Mesenchymal stem cell (in vitro differentiated cells and primary cell): ENCODE measurements around the gene GCLM.
"Not testable (repeated sequence)": the region's sequence is repeated elsewhere in the genome, so short reads cannot be mapped to it uniquely, and the experiment has no call there.

ENCODE experiments used
- DNase-seq: peaks from one replicate; pipeline ENCODE4 v3.0.0-alpha.2; 2013
- H2AFZ ChIP-seq: one replicate; pipeline ENCODE4 v1.6.1; 2013; ENCODE audit warnings: low read depth, mild to moderate bottlenecking, control low read depth, inconsistent platforms, low read length, moderate library complexity
- H2AK5ac ChIP-seq: 2 replicates; pipeline ENCODE4 v1.6.1; 2013; ENCODE audit warnings: low read length, moderate library complexity, mild to moderate bottlenecking, inconsistent platforms; ENCODE audit not compliant: severe bottlenecking
- H2BK120ac ChIP-seq: one replicate; pipeline ENCODE4 v1.6.1; 2013; ENCODE audit warnings: low read depth, mild to moderate bottlenecking, inconsistent platforms, low read length, moderate library complexity
- H2BK12ac ChIP-seq, 2 experiments: one replicate each; pipeline ENCODE4 v1.6.1; 2013; ENCODE audit warnings: inconsistent platforms in 2 of 2, low read length in 2 of 2, mild to moderate bottlenecking in 2 of 2, moderate library complexity in 2 of 2, control low read depth in 1 of 2
- H2BK15ac ChIP-seq: one replicate; pipeline ENCODE4 v1.6.1; 2013; ENCODE audit warnings: mild to moderate bottlenecking, low read depth, inconsistent platforms; ENCODE audit not compliant: poor library complexity, severe bottlenecking
- H2BK5ac ChIP-seq: 2 replicates; pipeline ENCODE4 v1.6.1; 2013; ENCODE audit warnings: low read depth, mild to moderate bottlenecking, low read length, control low read depth, inconsistent platforms; ENCODE audit not compliant: poor library complexity, severe bottlenecking
- H3K14ac ChIP-seq, 2 experiments: one replicate each; pipeline ENCODE4 v1.6.1; 2013; ENCODE audit warnings: inconsistent platforms in 2 of 2, low read length in 2 of 2, control low read depth in 1 of 2, mild to moderate bottlenecking in 1 of 2, moderate library complexity in 1 of 2
- H3K18ac ChIP-seq, 2 experiments: one replicate each; pipeline ENCODE4 v1.6.1; 2013; ENCODE audit warnings: inconsistent platforms in 2 of 2, low read length in 2 of 2, control low read depth in 1 of 2, low read depth in 1 of 2, mild to moderate bottlenecking in 1 of 2
- H3K23ac ChIP-seq, 2 experiments: one replicate each; pipeline ENCODE4 v1.6.1; 2013; ENCODE audit warnings: inconsistent platforms in 2 of 2, low read length in 2 of 2, mild to moderate bottlenecking in 2 of 2, moderate library complexity in 2 of 2, control low read depth in 1 of 2
- H3K27ac ChIP-seq: 2 replicates; pipeline ENCODE4 v1.5.1; 2013; ENCODE audit warnings: mild to moderate bottlenecking, moderate library complexity, low read length, control low read depth, inconsistent platforms; ENCODE audit not compliant: poor library complexity, severe bottlenecking
- H3K27me3 ChIP-seq, 2 experiments: 2 replicates each; pipeline versions ENCODE4 v1.6.1 to v1.7.0; 2013; ENCODE audit warnings: low read length in 2 of 2, mild to moderate bottlenecking in 2 of 2, moderate library complexity in 2 of 2, control low read depth in 1 of 2, inconsistent platforms in 1 of 2; ENCODE audit not compliant: control insufficient read depth in 1 of 2, insufficient read depth in 1 of 2
- H3K36me3 ChIP-seq, 2 experiments: 2 replicates each; pipeline versions ENCODE4 v1.6.1 to v1.7.0; 2013; ENCODE audit warnings: low read length in 2 of 2, control low read depth in 1 of 2, inconsistent platforms in 1 of 2, low read depth in 1 of 2, mild to moderate bottlenecking in 1 of 2; ENCODE audit not compliant: insufficient read depth in 2 of 2, control insufficient read depth in 1 of 2
- H3K4ac ChIP-seq, 2 experiments: one replicate each; pipeline ENCODE4 v1.6.1; 2013; ENCODE audit warnings: inconsistent platforms in 2 of 2, low read length in 2 of 2, mild to moderate bottlenecking in 2 of 2, moderate library complexity in 2 of 2, control low read depth in 1 of 2, low read depth in 1 of 2
- H3K4me1 ChIP-seq: 2 replicates; pipeline ENCODE4 v1.6.1; 2013; ENCODE audit warnings: low read depth, low read length, control low read depth; ENCODE audit not compliant: control insufficient read depth, insufficient read depth
- H3K4me2 ChIP-seq: 2 replicates; pipeline ENCODE4 v1.6.1; 2013; ENCODE audit warnings: low read length, mild to moderate bottlenecking, inconsistent platforms; ENCODE audit not compliant: poor library complexity, severe bottlenecking
- H3K4me3 ChIP-seq, 2 experiments: 2 replicates each; pipeline versions ENCODE4 v1.5.1 to v1.7.0; 2013; ENCODE audit warnings: low read length in 2 of 2, mild to moderate bottlenecking in 2 of 2, control low read depth in 1 of 2, low read depth in 1 of 2; ENCODE audit not compliant: insufficient read depth in 1 of 2
- H3K79me1 ChIP-seq: replicated peaks from 2 replicates; pipeline ENCODE4 v1.6.1; 2013; ENCODE audit warnings: mild to moderate bottlenecking, control low read depth, low read length, inconsistent platforms; ENCODE audit not compliant: poor library complexity, severe bottlenecking
- H3K9ac ChIP-seq: 2 replicates; pipeline ENCODE4 v1.7.0; 2013; ENCODE audit warnings: mild to moderate bottlenecking, low read length, moderate library complexity
- H3K9me3 ChIP-seq: 2 replicates; pipeline ENCODE4 v1.7.0; 2013; ENCODE audit warnings: mild to moderate bottlenecking, low read length; ENCODE audit not compliant: control insufficient read depth
- H4K8ac ChIP-seq: one replicate; pipeline ENCODE4 v1.6.1; 2013; ENCODE audit warnings: inconsistent platforms, mild to moderate bottlenecking, low read length, moderate library complexity
- H4K91ac ChIP-seq: one replicate; pipeline ENCODE4 v1.6.1; 2013; ENCODE audit warnings: mild to moderate bottlenecking, low read length, inconsistent platforms
- WGBS: methylation state at CpG from one replicate; pipeline ENCODE4 v1.1.7; 2013; ENCODE audit warnings: mixed read lengths; 5-methylcytosine and 5-hydroxymethylcytosine counted together

GCLM gene

DNA sequence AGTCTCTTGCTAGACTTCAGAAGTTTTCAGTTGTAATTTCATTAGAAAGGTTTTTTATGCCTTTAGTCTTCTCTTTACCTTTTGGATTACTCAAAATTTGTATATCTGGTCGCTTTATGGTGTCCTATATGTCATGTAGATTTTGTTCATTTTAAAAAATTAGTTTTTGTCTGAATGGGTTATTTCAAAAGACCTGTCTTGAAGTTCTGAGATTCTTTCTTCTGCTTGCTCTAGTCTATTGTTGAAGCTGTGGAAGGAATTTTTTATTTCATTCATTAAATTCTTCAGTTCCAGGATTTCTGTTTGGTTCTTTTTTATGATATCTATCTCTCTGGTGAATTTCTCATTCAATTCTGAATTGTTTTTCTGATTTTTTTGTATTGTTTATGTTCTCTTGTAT is 46.5 kb upstream of the GCLM start:
- Histone ChIP-seq H3K9ac (no peak overlapping the region), H2AK5ac (no peak overlapping the region), H3K4me2 (no peak overlapping the region), H3K23ac (no peak overlapping the region), H3K9me3 (peaks cover 43% of the 10 kb centered on the region), H4K91ac (no peak overlapping the region), H3K4ac (no peak overlapping the region), H3K27me3 (no peaks in the 10 kb centered on the region), H4K8ac (no peak overlapping the region), H3K36me3 (no peaks in the 10 kb centered on the region), H3K18ac (no peak overlapping the region), H2AFZ (no peak overlapping the region), H2BK15ac (no peak overlapping the region), H3K14ac (no peak overlapping the region), H3K4me1 (no peaks in the 10 kb centered on the region), H3K27ac (no peak overlapping the region), H3K79me1 (no peaks in the 10 kb centered on the region), H2BK120ac (no peak overlapping the region), H2BK5ac (no peak overlapping the region), H3K4me3 (no peak overlapping the region), H2BK12ac (no peak overlapping the region)
- no peak for DNase-seq
- WGBS = 73% methylated on average over 1 of the region's 1 CpG

DNA sequence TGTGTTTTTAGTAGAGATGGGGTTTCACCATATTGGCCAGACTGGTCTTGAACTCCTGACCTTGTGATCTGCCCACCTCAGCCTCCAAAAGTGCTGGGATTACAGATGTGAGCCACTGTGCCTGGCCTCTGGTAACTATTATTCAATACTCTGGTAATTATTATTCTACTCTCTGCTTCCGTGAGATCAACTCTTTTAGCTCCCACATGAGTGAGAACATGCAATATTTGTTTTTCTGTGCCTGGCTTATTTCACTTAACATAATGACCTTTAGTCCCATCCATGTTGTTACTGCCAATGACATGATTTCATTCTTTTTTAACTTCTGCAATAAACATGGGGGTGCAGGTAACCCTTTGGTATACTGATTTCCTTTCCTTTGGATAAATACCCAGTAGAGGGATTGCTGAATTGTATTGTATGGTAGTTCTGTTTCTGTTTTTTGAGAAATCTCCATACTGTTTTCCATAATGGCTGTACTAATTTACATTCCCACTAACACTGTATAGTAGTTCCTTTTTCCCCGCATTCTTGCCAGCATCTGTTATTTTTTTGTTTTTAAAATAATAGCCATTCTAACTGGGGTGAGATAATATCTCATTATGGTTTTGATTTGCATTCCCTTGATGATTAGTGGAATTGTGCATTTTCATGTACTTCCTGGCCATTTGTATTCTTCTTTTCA is 37.9 kb upstream of the GCLM start:
- H2BK5ac ChIP-seq, H2AK5ac ChIP-seq, H3K18ac ChIP-seq, H3K27ac ChIP-seq, H3K79me1 ChIP-seq, H3K9me3 ChIP-seq, DNase-seq, H3K4me1 ChIP-seq, H2BK120ac ChIP-seq, H3K36me3 ChIP-seq, H3K4me3 ChIP-seq, H3K4me2 ChIP-seq, H3K14ac ChIP-seq, H2BK15ac ChIP-seq, H4K8ac ChIP-seq, H4K91ac ChIP-seq, H3K4ac ChIP-seq, H2BK12ac ChIP-seq, H2AFZ ChIP-seq, H3K27me3 ChIP-seq, H3K9ac ChIP-seq, H3K23ac ChIP-seq: not testable (repeated sequence)
- 94% methylated on average over 1 of the region's 2 CpGs for WGBS

DNA sequence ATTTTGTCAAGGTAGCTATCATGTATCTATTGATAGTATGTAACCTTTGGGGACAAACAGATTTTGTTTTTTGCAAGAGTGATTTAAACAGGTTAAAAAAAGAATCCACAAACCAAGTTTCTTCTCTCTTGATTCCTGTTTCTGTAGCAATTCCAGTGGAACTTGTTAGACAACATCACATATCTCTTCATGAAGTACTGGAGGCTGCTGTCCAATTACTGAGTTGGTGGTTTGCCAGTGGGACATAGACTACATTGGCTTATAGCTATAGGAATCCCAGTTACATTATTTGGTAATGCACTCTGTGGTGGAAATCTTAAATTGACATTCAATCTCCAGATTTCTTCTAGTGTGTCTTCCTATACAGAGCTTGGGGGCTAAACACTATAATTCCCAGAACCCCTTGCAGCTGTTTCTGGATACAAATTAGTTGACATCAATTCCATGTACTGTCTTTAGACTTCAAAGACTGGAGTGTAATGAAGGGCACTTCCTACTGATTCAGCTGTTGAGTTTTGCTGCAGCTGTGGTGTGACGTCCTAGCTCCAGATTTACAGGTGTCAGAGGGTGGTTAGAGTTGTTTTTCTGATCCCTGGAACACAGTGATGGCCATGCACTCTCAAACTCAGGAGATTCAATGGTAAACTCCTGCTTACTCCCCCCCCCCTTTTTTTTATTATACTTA is 29.4 kb upstream of the GCLM start:
- Histone ChIP-seq H4K91ac (no peak overlapping the region), H3K14ac (no peak overlapping the region), H2BK12ac (no peak overlapping the region), H3K23ac (no peak overlapping the region), H3K27ac (no peak overlapping the region), H3K9ac (no peak overlapping the region), H2AK5ac (no peak overlapping the region), H2BK120ac (no peak overlapping the region), H3K4me2 (no peak overlapping the region), H4K8ac (no peak overlapping the region), H3K4ac (no peak overlapping the region), H3K27me3 (no peaks in the 10 kb centered on the region), H3K9me3 (peaks cover 2% of the 10 kb centered on the region), H3K79me1 (no peaks in the 10 kb centered on the region), H3K18ac (no peak overlapping the region), H2BK15ac (no peak overlapping the region), H2AFZ (no peak overlapping the region), H3K4me3 (no peak overlapping the region), H3K36me3 (no peaks in the 10 kb centered on the region), H2BK5ac (no peak overlapping the region), H3K4me1 (no peaks in the 10 kb centered on the region)
- 80% methylated on average over 1 of the region's 1 CpG for WGBS
- no peak for DNase-seq

DNA sequence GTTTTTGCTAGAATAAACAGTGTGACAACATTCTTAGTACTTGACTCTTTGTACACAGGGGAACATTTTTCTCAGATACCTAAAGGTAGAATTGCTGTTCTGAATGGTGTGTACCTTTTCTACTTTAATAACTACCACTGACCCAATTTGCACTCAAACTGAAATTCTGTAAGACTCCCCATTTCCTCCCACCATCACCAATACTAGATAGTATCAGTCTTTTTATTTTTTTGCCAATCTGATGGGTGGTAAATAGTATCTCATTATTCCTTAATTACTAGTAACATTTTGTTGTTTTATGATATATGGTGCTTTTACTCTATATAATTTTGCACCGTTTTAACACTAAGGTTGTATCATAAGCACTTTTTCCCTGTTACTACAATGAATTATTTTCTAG is 28.8 kb upstream of the GCLM start:
- Histone ChIP-seq H3K9me3 (peaks cover 2% of the 10 kb centered on the region), H2BK12ac (no peak overlapping the region), H3K79me1 (no peaks in the 10 kb centered on the region), H3K9ac (no peak overlapping the region), H3K4me3 (no peak overlapping the region), H3K18ac (no peak overlapping the region), H2BK5ac (no peak overlapping the region), H2AFZ (no peak overlapping the region), H2BK120ac (no peak overlapping the region), H4K8ac (no peak overlapping the region), H3K4ac (no peak overlapping the region), H3K14ac (no peak overlapping the region), H3K36me3 (no peaks in the 10 kb centered on the region), H3K27me3 (no peaks in the 10 kb centered on the region), H3K27ac (no peak overlapping the region), H4K91ac (no peak overlapping the region), H3K4me1 (no peaks in the 10 kb centered on the region), H3K4me2 (no peak overlapping the region), H2AK5ac (no peak overlapping the region), H3K23ac (no peak overlapping the region), H2BK15ac (no peak overlapping the region)
- WGBS = no CpG with 5 or more reads among the region's 1 CpG
- DNase-seq = no peak
